BJ (cell line): ENCODE results near the gene CRTAC1. TPM values are rescaled to one million over a fixed set of nuclear protein-coding genes. Genes with fewer than 3 reads are reported as not detected.

Experiments
- CTCF ChIA-PET: fragments of 350-600 bp; formaldehyde crosslinking; extraction: SDS; loops from one replicate; lab custom pipeline; 2021; ENCODE audit warnings: antibody characterized with exemption, inconsistent platforms; lab: Yijun Ruan, JAX
- POLR2A ChIA-PET: fragments of 300-600 bp; sonication (Branson Sonifier 250); formaldehyde crosslinking; extraction: SDS; loops from one replicate; lab custom pipeline; 2021; ENCODE audit warnings: antibody characterized with exemption; lab: Charles Lee
- DNase-seq: peaks from one replicate; pipeline ENCODE4 v3.0.0-alpha.2; 2011; ENCODE audit warnings: low read depth
- H3K27me3 ChIP-seq: 2 replicates; pipeline ENCODE4 v1.6.0; 2011; ENCODE audit warnings: low read length; ENCODE audit not compliant: control insufficient read depth, insufficient read depth
- H3K36me3 ChIP-seq: 2 replicates; pipeline ENCODE4 v1.5.1; 2011; ENCODE audit warnings: low read length; ENCODE audit not compliant: control insufficient read depth, insufficient read depth
- H3K4me3 ChIP-seq: 2 replicates; pipeline ENCODE4 v1.5.1; 2011; ENCODE audit warnings: low read depth, mild to moderate bottlenecking, control low read depth, low read length
- CTCF ChIP-seq: IDR thresholded peaks from 2 replicates; pipeline ENCODE4 v1.5.1; 2011; ENCODE audit warnings: low read depth, mild to moderate bottlenecking, control low read depth, inconsistent platforms, low read length, moderate library complexity; ENCODE audit not compliant: insufficient read depth
- polyA plus RNA-seq: library from polyadenylated mRNA; depleted of rRNA; stranded (reverse); fragments of >200 nt; gene quantifications from 2 replicates; pipeline ENCODE4 v1.2.3, GENCODE V29; 2011

The CRTAC1 gene
- polyA plus RNA-seq, 1 experiment, result not detected

- no peak for TF ChIP-seq CTCF
- DNase-seq, result no peak
- peaks cover 2% of the 10 kb centered on the region for H3K27me3 ChIP-seq
- ChIA-PET CTCF (interaction anchor here (0.5 to 4.1 kb wide), 33 partner anchors 8 to 393 kb away, joined by 3 to 70 read pairs (median 4); no protein-coding TSS in a partner anchor), POLR2A (no interaction called here)
- no peak overlapping the region for H3K4me3 ChIP-seq
- no peaks in the 10 kb centered on the region for H3K36me3 ChIP-seq
Observed at GRCh38 chr10:97915346-97916131, 114.9 kb downstream of the CRTAC1 start.

DNA sequence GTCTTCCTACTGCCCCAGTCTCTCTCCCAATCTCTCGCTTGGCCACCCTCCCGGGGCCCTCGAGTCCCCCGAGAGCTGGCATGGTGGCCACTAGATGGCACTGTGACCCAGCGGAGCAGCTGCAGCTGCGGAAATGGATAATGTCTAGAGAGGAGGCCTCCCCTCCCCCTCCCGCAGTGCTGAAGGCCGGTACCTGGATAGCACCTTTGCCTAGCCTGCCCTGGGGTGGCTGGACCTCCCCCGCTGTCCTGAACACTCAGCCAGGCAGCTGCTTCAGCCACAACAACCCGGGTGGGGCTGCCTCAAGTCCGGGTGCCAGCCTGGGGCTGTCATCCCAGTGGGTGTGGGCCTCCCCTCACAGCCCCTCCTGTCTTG, 115.6 kb downstream of the CRTAC1 start:
- no peak overlapping the region for H3K4me3 ChIP-seq
- peak; percentile 92 for TF ChIP-seq CTCF
- DNase-seq, result no peak
- peaks cover 5% of the 10 kb centered on the region for H3K27me3 ChIP-seq
- no peaks in the 10 kb centered on the region for H3K36me3 ChIP-seq
- POLR2A ChIA-PET, result no interaction called here
- CTCF ChIA-PET, result interaction anchor here (0.5 to 4.1 kb wide), 33 partner anchors 9 to 394 kb away, joined by 3 to 70 read pairs (median 4); no protein-coding TSS in a partner anchor

DNA sequence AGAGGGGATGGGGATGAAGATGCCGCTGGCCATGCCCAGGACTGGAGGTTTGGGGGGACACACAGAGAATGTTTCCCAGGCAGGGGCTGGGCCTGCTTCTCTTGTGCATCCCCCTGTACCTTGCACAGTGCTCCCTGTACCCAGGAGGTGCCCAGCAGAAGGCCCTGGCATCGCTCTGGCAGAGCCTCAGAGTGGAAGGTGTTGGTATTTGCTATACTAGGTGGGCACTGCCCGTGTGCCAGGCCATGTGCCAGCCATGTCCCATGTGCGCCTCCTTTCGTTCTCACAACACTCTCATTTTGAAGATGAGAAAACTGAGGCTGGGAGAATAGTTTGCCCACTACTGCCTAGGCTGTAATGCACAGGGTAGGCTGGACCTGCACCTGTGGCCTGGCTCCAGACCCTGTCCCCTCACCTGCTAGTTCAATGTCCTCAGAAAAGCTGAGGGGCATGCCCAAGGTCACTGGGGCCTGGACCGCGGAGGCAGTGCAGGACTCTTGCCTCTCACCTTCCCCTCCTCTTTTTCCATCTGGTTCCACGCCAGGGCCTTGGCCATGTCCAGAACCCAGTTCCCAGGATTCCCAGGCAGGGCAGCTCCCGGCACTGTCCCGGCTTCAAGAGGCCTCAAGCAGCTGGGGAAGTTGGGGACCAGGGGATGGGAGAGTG, 116.1 kb downstream of the CRTAC1 start:
- CTCF ChIA-PET, result interaction anchor here (0.6 to 4.1 kb wide), 30 partner anchors 9 to 395 kb away, joined by 3 to 70 read pairs (median 5); no protein-coding TSS in a partner anchor
- POLR2A ChIA-PET, result no interaction called here
- peaks cover 5% of the 10 kb centered on the region for H3K27me3 ChIP-seq
- no peak overlapping the region for H3K4me3 ChIP-seq
- H3K36me3 ChIP-seq, result no peaks in the 10 kb centered on the region
- DNase-seq, result no peak
- TF ChIP-seq CTCF, result no peak

DNA sequence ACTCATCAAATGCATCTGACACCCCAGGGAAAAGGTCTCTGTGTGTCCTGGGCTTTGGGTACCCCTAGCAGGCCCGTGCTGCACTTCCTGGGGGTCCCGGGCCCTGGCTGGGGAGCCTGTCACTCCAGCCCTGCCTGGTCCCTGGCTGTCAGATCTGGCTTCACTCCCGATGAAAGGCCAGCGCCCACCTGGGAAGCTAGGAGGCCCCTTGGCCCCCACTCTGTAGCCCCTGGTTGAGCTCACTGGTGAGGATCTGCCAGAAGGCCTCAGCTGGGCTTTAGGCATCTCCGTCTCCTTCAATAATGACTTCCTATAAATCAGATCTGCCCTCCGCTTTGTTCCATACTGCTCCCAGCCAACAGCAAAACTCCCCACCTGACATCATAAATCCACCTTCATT, 116.8 kb downstream of the CRTAC1 start:
- CTCF ChIA-PET, result interaction anchor here (2.1 to 4.1 kb wide), 2 partner anchors 8 to 128 kb away, joined by 15 to 70 read pairs; no protein-coding TSS in a partner anchor

More for the DNA sequence above, 116.8 kb downstream of the CRTAC1 start:
- Histone ChIP-seq H3K27me3 (peaks cover 5% of the 10 kb centered on the region), H3K4me3 (no peak overlapping the region), H3K36me3 (no peaks in the 10 kb centered on the region)
- DNase-seq, result no peak
- POLR2A ChIA-PET, result no interaction called here
- TF ChIP-seq CTCF, result no peak
